HG02885 (cell line): Measurements from ENCODE around the gene RRP1.
A peak's percentile ranks its signal among the peaks of the same experiment; 100 is the strongest.

Source experiments
- ATAC-seq: cut with Tn5 transposase; IDR thresholded peaks from one replicate; pipeline ENCODE4 v1.9.1; 2021; ENCODE audit warnings: mild to moderate bottlenecking; ENCODE audit not compliant: unreplicated experiment, poor library complexity

The RRP1 gene

DNA sequence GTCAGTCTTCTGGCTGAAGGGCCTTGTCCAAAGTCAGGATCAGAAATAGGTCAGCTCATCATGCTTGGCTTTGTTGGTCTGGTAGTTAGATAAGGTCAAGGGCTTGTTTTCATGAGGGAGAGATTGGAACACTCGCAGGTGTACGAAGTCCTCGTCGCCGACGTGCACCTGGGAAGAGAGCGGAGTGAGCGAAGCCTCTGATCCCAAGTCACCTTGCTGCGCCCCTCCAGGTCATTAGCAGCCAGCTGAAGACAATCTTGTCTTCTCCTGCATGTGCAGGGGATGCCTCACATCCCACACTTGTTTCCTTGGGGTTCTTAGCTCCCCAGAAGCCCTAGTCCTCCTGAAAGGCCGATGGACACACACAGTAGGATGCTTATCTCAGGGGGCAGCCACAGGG, 15.2 kb upstream of the RRP1 start:
- ATAC-seq, result no peak

DNA sequence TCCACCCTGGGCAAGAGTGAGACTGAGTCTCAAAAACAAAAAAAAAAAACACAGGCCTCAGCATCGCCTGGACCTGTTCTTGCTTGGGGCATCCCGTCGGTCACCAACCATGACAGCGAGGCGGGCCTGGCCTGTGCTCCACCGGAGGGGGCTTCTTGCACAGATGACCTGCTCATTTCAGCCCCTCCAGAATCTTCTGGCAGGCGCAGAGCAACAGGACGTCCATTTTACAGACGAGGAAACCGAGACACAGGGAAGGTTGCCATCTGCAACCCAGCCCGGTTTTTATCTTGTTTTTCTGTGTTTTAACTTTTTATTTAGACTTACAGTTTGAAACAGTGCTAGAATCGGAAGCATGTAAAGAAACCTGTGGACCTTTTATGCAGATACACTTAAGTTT, 14.2 kb upstream of the RRP1 start:
- ATAC-seq, result no peak

DNA sequence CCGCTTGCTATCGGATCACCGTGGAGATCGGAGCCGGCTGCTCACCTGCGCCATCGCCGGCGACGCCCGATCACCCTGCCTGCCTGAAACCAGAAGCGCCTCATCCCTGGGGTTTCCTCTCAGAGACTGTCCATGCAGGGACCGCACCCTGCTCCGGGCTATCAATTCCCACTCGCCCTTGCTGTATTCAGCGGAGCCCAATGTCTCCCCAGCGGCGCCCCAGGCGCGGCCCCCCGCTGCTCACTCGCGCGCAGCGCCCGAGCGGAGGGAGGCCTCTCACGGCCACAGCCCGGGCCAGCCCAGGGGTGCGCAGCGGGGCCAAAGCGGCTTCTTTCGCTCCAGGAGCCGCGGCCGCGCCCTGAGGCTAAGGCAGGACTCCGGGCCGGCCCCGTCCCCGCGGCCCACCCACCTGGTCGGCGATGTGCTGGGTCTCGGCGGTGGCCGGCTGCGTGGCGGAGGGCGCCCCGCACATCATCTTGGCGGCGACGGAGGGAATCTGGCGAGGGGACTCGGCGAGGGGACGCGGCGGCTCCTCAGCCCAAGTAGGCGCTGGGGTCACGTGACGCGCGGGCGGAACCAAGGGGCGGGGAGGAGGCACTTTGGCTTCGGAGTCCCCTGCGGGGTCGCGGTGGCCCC, 13.5 kb upstream of the RRP1 start, which contains the start of gene CSTB:
CSTB (minus strand) TSS at position 514 of the 636 bp plus-strand sequence; CDS start at position 475, 39 bp downstream.
- ATAC-seq, result peak; percentile 77

DNA sequence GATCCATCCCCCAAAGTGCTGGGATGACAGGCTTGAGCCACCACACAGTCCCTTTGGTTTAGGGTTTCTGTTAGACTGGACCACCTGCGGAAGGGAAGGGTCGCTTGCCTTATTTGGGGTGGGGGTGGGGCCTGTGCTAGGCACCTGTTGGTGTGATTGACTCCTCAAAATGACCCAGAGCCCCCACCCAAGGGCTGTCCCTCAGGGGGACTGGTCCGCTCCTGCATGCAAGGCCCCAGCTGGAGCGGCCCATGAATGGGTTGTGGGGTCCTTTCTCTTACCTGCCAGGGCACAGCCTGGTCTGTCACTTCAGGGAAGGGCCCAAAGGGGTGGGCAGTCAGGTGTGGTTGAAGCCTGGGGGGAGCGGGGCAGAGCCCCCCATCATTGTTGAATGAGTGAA, 11.4 kb upstream of the RRP1 start:
- ATAC-seq, result no peak

DNA sequence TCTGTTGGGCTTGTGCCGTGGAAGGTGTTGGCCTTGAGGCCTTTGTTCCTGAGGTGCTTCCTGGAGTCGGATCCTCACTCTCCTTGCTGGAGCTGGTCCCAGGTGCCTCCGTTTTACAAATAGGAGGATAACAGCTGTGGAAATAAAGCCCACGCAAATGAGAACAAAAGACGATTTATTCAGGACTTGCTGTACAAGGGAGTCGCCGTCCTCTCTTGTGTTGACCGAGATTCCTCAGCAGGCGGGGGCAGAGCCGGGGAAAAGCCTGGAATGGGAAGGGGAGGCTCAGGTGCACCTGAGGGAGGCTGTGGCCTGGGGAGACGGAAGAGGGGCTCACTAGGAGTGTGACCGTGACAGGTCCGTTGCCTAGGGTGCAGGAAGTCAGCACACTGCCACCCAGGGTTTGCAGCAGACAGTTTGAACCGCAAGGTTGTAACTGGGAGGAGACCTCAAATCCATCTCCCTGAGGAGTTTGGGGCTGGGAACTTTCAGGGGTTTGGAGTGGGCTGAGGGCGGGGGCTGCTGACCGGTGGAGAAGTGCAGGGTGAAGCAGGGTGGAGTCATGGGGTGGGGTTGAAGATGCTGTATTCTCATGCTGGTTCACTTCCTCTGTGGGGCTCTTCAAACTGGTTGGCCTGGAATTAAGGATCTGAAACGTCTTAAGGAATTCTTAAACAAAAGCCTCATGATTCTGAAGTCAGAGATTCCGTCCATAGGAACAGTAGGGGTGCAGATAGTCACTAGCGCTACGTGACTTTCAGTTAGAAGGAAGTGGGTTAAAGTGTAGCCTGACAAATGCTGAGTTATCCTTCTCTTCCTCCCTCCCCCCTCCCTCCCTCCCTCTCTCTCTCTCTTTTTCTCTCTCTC, 10.7 kb upstream of the RRP1 start:
- ATAC-seq, result no peak

DNA sequence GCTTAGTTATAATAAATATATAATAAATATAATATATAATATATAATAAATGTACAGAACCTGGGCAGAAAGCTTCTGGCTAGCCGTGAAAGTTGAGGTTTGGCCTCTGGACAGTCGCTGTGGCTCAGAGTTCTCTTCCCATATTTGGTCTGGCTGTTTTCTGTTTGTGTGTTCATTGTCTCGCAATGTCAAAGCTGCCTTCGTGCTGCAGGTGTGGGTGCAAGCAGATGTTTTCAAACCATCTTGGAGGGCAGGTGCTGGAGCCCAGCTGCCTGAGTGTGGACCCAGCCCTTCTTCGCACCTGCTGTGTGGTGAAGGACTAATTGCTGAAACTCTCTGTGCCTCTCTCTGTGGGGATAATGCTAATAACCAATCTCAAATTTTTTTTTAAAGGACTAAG, 9.7 kb upstream of the RRP1 start:
- no peak for ATAC-seq

DNA sequence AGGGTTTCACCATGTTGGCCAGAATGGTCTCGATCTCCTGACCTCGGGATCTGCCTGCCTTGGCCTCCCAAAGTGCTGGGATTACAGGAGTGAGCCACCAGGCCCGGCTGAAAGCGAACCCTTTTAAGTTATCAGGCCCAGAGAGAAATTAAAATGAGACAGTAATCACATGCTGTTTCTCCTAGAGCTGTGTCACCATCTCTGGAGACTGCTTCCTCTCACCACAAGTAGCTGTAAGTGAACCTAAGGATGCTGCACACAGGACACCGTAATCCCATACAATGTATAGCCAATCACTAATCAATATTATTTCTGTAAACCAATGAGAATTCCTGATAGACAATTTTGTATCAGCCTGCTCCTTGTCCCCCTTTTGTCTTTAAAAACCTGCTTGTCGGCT, 7.5 kb upstream of the RRP1 start:
- ATAC-seq, result no peak

DNA sequence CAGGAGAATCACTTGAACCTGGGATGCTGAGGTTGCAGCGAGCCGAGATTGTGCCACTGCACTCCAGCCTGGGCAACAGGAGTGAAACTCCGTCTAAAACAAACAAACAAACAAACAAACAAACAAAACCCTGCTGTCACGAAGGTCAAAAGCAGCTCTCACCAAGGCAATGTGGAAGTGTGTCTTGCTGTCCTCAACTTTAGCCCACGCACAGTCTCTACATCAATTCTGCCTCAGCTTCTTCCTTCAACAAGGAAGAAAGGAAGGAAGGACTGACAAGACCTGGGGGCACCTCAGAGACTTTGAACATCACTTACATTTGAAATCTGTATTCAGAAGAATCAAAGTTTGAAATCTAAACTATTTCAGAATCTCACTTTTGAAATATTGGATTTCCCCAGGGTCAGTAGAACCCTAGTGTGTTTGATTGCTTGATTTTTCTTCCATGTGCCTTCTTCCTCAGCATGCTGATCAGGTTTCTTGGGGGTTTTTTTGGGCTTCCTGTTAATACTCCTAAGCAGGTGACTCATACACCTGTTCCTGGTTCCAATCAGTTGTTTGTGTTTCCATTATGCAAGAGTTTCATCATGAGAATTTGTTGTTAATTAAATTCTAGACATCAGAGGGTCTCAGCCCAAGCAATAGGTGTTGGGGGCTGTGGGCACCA, 6.8 kb upstream of the RRP1 start:
- no peak for ATAC-seq

DNA sequence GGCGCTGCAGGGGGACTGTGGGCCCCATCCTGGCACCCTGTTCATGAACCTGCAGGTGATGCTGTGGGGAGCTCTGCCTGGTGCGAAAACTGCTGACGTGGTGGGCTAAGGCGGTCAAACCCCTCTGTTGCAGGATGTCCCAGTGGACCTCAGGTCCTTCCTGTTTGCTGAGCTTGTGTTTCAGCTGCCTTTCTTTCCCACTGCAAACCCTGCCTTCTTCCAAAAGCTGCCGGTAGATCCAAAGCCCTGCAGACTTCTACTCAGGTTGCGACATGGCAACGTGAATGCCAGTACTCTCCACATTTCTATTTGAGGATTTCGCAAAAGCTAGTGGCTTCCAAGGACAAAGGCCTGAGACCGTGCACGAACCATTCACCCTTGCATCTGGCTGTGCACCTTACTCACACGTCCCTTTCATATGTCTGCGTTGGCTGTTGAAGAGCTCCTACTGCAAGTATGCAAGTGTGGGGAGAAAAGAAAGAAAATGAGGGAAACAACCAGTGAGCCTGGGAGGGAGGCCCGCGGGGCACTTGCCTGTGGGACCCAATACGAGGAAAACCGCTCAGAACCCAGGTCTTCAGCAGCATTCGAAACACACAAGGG, 6.2 kb upstream of the RRP1 start:
- ATAC-seq, result no peak

DNA sequence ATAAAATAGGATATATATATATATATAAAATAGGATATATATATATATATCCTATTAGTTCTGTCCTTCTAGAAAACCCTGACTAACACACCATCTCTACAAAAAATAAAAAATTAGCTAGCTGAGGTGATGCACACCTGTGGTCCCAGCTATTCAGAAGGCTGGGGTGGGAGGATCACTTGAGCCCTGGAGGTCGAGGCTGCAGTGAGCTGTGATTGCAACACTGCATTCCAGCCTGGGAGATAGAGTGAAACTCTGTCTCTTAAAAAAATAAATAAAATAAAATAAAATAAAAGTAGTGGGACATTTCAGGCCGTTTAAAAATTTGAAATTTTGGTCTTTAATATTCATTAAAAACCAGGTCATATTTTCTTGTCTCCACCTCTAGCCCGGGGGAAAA, 4.2 kb upstream of the RRP1 start:
- no peak for ATAC-seq

DNA sequence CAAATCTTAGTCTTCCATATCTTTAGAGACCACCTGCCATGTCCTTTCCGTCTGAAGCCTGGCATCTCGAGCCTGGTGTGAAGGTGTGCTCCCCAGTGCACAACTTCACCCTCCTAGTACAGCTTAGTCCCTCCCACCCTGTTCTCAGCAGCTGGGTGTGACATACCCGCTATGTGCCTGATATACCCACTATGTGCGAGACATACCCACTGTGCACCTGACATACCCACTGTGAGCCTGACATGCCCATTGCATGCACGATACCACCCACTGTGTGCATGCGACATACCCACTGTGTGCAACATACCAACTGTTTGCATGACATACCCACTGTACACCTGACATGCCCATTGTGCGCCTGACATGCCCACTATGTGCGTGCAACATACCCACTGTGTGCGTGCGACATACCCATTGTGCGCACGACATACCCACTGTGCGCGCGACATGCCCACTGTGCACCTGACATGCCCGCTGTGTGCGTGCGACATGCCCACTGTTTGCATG, 3.0 kb upstream of the RRP1 start:
- no peak for ATAC-seq

DNA sequence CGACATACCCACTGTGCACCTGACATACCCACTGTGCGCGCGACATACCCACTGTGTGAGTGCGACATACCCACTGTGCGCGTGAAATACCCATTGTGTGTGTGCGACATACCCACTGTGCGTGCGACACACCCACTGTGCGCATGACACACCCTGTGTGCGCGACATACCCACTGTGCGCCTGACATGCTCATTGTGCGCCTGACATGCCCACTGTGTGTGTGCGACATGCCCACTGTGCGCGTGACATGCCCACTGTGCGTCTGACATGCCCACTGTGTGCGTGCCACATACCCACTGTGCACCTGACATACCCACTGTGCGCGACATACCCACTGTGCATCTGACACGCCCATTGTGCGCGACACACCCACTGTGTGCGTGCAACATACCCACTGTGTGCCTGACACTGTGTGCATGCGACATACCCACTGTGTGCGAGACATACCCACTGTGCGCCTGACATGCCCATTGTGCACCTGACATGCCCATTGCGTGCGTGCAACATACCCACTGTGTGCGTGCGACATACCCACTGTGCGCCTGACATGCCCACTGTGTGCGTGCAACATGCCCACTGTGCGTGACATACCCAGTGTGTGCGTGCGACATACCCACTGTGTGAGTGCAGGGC, 2.5 kb upstream of the RRP1 start:
- no peak for ATAC-seq

DNA sequence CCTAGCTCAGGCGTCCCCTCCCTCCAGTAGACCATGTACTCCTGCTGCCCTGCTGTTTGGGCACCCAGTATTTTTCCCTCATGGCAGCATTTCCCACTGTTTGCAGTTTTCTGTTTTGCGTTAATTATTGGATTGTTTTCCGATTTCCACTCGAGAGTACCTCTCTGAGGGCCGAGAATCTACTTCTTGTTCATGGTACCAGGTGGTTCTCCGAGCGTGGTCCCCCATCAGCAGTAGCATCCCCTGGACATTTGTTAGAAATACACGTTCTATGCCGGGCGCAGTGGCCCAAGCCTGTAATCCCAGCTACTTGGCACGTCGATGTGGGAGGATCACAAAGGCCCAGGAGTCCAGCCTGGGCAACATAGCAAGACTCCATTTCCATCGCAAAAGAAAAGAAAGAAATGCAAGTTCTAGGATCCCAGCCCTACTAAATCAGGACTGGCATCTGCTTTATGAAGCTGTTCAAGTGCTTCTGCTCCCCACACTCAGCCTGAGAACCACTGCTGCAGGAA, 690 bp downstream of the RRP1 start:
- ATAC-seq, result no peak

DNA sequence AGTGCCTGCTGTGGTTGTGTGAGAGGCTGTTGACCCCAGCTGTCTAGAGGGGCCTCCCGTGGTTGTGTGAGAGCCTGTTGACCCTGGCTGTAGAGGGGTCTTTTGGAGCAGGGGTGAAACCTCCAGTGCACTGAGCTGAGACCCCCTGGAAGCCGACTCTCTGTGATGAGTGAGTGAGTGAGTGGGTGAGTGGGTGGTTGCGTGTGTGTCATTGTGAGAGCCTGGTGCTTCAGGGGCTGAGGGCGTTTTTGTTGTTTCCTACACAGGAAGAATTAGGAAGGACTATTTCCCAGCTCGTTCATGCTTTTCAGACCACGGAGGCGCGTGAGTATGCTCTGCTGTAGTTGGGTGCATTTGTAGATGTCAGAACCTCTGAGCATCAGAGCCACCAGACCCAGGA, 3.0 kb downstream of the RRP1 start:
- ATAC-seq, result no peak

DNA sequence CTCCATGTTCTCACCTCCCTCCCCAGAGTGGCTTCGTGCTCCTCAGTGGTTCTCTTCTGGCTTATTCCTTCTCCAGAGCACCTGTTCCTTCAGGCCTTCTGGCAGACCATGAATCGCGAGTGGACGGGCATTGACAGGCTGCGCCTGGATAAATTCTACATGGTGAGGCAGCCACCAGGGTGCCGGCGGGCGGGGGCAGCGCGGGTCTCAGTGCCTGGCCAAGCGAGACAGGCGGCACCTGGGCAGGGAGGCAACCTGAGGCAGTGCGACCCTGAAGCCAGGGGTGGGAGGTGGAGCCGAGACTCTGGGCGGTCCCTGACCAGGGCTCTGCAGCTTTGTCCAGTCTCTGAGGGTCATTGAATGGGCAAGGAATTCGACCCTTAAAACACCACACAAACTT, 3.9 kb downstream of the RRP1 start:
- ATAC-seq, result no peak

DNA sequence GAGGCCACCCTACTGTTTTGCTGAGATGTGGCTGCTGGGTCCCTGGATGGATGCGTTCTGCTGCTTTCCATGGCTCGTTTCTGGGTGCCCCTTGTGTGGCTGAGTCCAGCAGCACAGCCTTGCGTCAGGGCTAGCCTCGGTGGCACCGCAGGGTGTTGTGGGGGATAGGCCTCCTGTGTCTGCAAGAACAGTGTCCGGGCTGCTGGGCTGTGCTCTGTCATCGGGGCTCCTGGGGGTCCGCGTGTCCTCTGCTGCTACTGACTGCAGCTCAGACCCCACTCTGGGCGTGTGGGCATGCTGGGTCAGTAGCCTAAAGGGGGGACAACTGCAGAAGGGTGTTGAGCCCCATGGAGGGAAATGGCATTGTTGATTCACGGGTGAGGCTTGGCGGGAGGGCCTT, 4.9 kb downstream of the RRP1 start:
- no peak for ATAC-seq

DNA sequence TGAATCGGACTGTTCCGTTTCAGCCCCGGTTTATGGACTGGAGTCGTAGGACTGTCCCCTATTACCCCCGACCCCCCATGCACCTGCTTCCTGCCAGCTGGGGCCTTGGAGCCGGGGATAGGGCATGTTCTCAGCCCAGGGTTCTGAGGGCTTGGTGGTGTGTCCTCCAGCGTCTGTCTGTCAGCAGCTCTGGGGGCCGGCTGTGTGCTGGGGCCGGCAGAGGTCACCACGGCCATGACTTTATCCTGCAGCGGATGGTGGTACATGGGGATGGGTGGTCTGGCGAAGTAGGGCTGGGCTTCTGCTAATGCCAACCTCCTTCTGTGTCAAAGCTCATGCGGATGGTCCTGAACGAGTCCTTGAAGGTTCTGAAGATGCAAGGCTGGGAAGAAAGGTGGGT, 5.5 kb downstream of the RRP1 start:
- ATAC-seq, result no peak

DNA sequence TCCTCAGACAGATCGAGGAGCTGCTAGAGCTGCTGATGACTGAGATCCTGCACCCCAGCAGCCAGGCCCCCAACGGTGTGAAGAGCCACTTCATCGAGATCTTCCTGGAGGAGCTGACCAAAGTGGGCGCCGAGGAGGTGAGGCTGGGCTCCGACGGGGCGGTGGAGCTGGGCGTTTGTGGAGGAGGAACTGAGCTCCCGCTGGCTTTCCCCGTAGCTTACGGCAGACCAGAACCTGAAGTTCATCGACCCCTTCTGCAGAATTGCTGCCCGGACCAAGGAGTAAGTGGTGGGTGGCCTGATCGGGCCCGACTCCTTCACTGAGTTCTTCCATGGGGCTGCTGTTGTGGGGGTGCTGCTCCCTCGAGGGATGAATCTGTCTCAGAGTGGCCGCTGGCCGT, 8.0 kb downstream of the RRP1 start:
- ATAC-seq, result no peak

DNA sequence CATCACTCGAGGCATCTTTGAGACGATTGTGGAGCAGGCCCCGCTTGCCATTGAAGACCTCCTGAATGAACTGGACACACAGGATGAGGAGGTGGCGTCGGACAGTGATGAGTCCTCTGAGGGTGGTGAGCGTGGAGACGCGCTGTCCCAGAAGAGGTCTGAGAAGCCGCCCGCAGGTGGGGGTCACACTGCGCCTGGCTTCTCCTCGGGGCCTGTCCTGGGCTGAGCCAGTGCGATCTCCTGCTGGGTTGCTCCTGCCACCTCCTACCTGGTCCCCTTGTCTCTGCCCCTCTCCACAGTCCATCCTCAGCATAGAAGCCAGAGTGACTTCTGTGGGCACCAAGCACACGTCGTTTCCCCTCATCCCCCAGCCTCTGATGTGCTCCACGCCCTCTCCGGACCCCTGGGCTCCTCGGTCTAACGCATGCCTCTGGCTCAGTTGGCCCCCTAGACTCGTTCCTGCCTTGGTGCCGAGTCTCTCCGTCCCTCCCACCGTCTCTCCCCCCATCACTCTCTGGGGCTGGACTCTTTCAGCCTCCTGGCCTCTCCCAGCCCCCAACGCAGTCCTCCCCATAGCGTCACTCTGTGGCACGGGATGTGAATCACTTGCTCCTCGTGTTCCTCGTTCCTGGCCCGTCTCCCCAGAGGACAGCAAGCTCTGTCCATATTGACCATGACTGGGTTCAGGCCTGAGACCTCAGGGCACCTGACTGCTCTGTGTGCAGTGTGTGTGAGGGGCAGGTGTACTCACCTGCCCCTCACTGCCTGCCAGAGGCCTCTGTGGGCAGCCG, 8.7 kb downstream of the RRP1 start:
- ATAC-seq, result no peak
